Stimulated activated naive CD8-positive, alpha-beta T cell treated with anti-CD3 and anti-CD28 coated beads, Interleukin-15, amount 100 ng/mL, for 72 hours (primary cell): Measurements from ENCODE around the gene FAAP24.
"Not testable (repeated sequence)": the region's sequence is repeated elsewhere in the genome, so short reads cannot be mapped to it uniquely, and the experiment has no call there.

Source experiments
- ATAC-seq: fragments of 150-1000 bp; cut with Tn5 transposase; 2 replicates; pipeline ENCODE4 v1.10.0; 2021; ENCODE audit warnings: mild to moderate bottlenecking, moderate library complexity
- DNase-seq, 2 donors: peaks; one replicate each; pipeline ENCODE4 v3.0.0; 2021 to 2022
- H3K27ac Mint-ChIP-seq, 2 donors: one replicate each; pipeline ENCODE4 v1.8.0; 2022; ENCODE audit warnings: mild to moderate bottlenecking in 2 of 2, mixed read lengths in 2 of 2, moderate library complexity in 2 of 2
- H3K27me3 Mint-ChIP-seq: one replicate; pipeline ENCODE4 v1.8.0; 2022; ENCODE audit warnings: mixed read lengths
- H3K4me1 Mint-ChIP-seq: one replicate; pipeline ENCODE4 v1.8.0; 2022; ENCODE audit warnings: mild to moderate bottlenecking, mixed read lengths
- H3K4me3 Mint-ChIP-seq, 2 donors: one replicate each; pipeline ENCODE4 v1.8.0; 2022; ENCODE audit warnings: mild to moderate bottlenecking in 2 of 2, mixed read lengths in 2 of 2, moderate library complexity in 1 of 2
- H3K9me3 Mint-ChIP-seq, 2 donors: one replicate each; pipeline ENCODE4 v1.8.0; 2022; ENCODE audit warnings: mixed read lengths in 2 of 2

Gene FAAP24

DNA sequence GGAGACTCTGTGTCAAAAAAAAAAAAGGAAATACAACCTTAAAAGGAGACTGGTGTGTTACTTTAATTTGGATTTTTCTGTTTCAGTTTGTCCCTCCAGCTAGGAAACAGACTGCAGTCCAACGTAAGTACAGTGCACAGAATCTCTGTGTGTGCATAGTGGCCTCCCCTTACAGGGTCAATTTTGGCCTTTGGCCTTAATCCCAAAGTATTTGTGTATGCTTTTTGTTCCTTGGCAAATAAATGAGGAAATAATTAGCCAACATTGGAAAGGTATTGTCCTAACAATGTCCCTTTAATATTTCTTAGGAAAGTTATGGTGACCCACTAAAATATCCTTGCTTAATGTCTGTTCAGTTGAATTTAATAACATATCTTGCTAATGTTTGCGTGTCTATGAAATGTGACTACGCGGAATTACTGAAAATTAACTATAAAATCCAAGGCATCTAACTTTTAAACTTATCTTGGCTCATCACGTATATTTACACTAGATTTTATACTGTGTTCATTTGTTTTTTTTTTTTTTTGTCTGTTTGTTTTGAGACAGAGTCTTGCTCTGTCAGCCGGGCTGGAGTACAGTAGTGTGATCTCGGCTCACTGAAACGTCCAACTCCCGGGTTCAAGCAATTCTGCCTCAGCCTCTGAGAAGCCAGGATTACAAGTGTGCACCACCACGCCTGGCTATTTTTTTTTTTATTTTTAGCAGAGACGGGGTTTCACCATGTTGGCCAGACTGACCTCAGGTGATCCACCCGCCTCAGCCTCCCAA is 53.6 kb downstream of the FAAP24 start:
- not testable (repeated sequence) for ATAC-seq, H3K9me3 Mint-ChIP-seq, H3K27me3 Mint-ChIP-seq, H3K4me1 Mint-ChIP-seq, H3K4me3 Mint-ChIP-seq, DNase-seq
- peak overlapping the region in 1 of 2 donors; percentile 7 for H3K27ac Mint-ChIP-seq

DNA sequence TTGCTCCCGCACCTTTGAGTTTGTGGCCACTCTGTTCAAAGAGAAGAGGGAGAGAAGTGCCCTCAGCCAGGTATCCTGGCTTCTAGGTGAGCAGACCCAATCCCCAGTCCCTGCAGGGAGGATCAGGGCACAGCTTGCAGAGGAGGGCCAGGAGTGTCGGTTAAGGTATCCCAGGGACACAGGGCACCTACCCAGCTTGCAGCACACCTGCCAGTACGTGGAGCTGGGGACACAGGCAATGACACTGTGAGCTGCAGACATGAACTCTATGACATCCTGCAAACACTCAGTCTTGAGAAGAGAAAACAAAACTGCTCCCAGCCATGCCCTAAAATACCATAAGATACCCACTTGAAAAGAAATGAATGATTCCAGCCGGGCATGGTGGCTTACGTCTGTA is 54.6 kb downstream of the FAAP24 start:
- H3K4me3 Mint-ChIP-seq, DNase-seq, H3K27me3 Mint-ChIP-seq, H3K4me1 Mint-ChIP-seq, H3K27ac Mint-ChIP-seq, ATAC-seq, H3K9me3 Mint-ChIP-seq: not testable (repeated sequence)
